Sciatic nerve (tissue), 2 donors: ENCODE results near the gene ABLIM1. TPM values are rescaled to one million over a fixed set of nuclear protein-coding genes. Genes with fewer than 3 reads are reported as not detected.

Source experiments
- ATAC-seq: fragments of 200-7000 bp; cut with Tn5 transposase; one replicate; pipeline ENCODE4 v1.9.1; 2020; ENCODE audit warnings: mild to moderate bottlenecking, moderate library complexity
- DNase-seq: peaks from one replicate; pipeline ENCODE4 v3.0.0-alpha.2; 2020; ENCODE audit warnings: low spot score
- intact Hi-C: fragments of 100-400 bp; cut with DNase I; formaldehyde crosslinking; loops from one replicate; pipeline ENCODE4 v1.14.2; 2022
- total RNA-seq: library from RNA; stranded (reverse); fragmentation: NEBNext Ultra II Directional; extraction: Animal tissue kit (Norgen Biotek cat#: 25700); gene quantifications from one replicate; pipeline ENCODE4 v1.2.1, GENCODE V29; 2021
- donor health status: DM: no; HTN: no; CAD: no.
- donor health status: DM: no; HTN: no; CAD: no.

The ABLIM1 gene
- total RNA-seq, 1 donor from 2014 or later = 140 TPM

GRCh38 chr10:114541797-114542160 is 116.3 kb downstream of the ABLIM1 start:
- no peak for DNase-seq
- no peak for ATAC-seq
- intact Hi-C loops = loop anchor here (10.0 kb wide), 1 partner anchor 67 kb away; no protein-coding TSS in a partner anchor

DNA sequence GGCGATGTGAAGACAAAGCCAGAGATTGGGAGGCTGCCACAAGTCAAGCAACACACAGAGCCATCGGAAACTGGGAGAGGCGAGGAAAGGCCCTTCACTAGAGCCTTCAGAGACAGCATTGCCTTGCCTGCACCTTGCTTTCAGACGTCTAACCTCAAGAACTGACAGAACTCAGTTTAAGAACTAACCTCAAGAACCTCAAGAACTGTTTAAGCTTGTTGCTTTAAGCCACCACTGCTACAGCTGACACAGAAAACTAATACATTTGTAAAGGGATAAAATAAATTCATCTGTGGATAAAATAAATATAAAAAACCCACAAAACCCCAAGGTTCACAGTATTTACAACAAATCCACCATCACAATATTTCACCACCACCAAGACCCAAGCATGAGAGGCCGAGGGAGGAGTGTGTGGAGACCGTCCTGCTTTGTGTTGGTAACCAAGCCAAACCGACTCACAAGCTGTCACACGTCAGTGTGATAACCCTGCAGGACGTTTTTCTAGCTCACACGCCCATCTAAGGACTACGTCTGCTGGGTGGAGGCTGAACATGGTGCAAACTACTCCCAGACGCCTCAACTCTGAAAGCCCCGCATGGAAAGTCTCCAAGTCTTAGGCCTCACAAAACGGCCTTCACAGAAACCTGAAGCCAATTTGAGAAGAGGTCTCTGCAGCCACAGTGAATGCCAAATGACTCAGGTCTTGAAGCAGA is 116.8 kb downstream of the ABLIM1 start:
- DNase-seq (peak; percentile 67), ATAC-seq (peak; percentile 96)
- intact Hi-C loops = loop anchor here (10.0 kb wide), 1 partner anchor 66 kb away; no protein-coding TSS in a partner anchor

- ATAC-seq (no peak), DNase-seq (no peak)
- intact Hi-C loops = loop anchor here (10.0 kb wide), 1 partner anchor 65 kb away; no protein-coding TSS in a partner anchor
Observed at GRCh38 chr10:114540236-114540635, 117.8 kb downstream of the ABLIM1 start.

DNA sequence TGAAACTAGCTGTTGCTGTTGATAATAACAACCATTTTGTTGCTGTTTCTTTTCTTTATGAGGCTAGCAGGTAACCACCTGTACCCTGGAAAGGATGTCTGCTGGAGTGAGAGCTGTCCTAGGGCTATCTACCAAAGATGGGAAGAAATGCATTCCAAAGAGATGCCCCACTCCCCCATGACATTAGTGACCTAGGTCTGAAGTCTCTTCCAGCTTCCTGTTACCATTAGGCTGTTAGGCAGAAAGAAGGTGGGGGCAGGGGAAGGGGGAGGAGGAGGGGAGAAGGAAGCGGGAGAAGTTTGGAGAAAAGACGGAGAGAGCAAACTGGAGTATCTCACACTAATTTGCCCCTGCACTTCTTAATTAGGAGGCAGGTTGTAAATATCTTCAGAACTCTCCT is 118.5 kb downstream of the ABLIM1 start:
- intact Hi-C loops = loop anchor here (10.0 kb wide), 1 partner anchor 65 kb away; no protein-coding TSS in a partner anchor
- ATAC-seq = no peak
- DNase-seq = no peak

DNA sequence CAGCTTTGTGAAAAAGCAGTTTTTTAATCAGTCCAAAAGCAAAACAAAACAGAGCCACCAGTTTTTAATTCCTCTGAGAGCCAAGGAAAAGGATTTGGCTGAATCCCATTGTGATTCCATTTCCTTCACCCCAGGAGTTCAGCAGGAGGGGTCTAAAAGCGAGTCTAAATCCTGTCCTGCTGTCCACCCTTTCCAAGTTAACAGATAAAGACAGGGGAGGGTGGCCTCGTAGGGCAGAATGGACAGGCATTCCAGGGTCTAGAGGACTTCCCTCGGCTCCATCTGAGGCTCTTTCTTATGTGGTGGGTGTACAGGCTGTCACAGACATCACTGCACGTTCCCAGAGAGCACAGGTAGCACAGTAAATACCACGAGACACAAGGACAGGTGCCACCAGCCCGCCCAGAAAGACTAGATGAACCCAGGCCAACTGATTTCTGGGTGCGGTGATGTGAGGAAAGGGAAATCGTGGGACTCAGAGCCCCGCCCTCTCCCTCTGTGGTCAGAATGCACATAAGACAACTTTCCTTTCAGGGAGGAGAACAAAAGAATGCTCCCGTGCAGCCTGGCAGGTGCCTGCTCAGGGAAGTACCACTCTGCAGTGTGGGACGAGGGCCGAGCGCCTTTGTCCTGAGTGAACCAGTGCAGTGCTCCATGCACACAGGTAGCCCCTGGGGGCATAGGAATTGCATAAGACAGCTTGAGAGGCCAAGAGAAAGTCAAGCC is 119.7 kb downstream of the ABLIM1 start:
- DNase-seq = no peak

DNA sequence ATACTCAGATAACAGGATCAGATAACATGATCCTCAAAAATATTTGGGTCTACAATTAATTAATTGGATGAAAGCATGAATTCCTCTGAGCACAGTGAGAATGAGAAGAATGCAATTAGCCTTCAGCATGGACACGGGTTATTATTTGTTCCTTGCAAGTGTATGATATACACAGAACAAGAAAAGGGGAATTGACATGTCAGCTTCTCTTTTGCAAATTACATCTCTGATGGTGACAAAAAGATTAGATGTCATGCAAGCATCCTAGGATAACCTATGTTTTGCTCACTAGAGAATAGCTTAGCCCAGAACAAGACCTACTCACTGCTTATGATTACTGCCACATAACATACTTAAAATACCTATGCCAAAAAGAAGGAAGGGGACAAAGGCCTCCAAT is 120.3 kb downstream of the ABLIM1 start:
- intact Hi-C loops = no loop called here
- ATAC-seq = no peak
- DNase-seq = no peak

More for the DNA sequence above, 119.7 kb downstream of the ABLIM1 start:
- no peak for ATAC-seq
- intact Hi-C loops = no loop called here

- ATAC-seq (no peak), DNase-seq (no peak)
- intact Hi-C loops = no loop called here
Observed at GRCh38 chr10:114534571-114534981, 123.5 kb downstream of the ABLIM1 start.

GRCh38 chr10:114532226-114532625 is 125.8 kb downstream of the ABLIM1 start:
- intact Hi-C loops = no loop called here
- no peak for DNase-seq
- no peak for ATAC-seq

GRCh38 chr10:114526504-114527238 is 131.4 kb downstream of the ABLIM1 start:
- intact Hi-C loops = no loop called here
- DNase-seq = peak; percentile 85
- peak; percentile 95 for ATAC-seq

DNA sequence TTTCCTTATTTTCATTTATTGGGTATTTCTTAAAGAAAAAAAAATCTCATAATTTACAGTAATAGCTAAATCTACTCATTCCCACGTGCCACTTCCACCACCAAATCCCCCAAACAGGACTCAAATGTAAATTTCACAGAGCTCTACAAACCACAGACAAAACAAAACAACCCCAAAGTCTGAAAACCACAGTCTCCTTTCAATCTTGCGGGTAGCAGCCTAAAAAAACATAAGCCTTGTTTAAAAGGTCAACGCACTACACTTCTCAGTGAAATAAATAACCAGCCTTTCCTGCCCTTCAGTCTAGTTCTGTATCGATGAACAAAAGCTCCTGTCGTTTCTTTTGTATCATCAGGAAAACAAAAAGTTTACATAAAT is 132.0 kb downstream of the ABLIM1 start:
- DNase-seq (no peak), ATAC-seq (peak; percentile 21)
- intact Hi-C loops = no loop called here

DNA sequence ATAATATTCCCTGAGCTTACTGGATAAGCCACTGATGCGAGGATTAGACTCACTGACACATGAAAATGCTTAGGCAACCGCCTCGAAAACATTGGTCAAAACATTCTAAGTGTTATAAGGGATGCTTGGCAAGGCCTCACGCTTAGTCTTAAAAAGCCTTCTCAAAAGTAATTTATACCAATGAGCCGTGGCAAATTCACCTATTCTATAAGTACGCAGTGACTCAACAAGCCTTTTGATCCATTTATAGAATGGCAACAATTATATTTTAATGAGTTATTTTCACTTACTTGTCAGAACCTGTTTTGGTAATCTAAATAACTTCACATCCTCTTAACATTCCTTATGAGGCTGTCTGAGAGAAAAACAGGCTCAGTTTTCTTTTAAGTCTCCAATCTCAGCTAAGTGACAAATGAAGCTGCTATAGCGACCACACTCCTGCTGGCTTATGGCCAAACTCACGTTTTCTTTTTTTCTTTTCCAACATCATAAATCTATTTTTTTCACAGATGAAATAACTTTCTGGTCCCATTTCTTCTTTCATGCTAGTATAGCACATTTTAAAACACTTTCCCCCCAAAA is 132.6 kb downstream of the ABLIM1 start:
- no peak for DNase-seq
- intact Hi-C loops = no loop called here
- ATAC-seq = peak; percentile 57

DNA sequence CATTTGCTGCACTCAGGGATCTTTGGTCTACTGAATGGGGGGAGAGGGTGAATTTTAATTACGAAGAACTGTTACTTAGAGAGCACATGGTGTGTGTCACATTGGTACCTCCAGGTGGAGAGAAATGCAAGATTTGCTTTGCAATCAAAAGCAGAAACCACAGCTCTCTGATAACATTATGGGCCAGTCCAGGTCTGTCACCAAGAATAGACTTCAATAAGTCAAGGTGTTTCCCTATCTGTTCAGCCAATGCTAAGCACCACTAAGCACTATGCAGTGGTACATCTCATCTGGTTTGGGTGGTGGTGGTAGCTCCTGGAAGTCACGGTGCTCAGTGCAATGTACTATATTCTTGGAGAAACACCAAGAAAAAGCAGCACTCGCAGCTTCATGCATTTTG is 134.2 kb downstream of the ABLIM1 start:
- no peak for DNase-seq
- no peak for ATAC-seq
- intact Hi-C loops = no loop called here

- DNase-seq = no peak
- intact Hi-C loops = no loop called here
- no peak for ATAC-seq
Observed at GRCh38 chr10:114521255-114521654, 136.8 kb downstream of the ABLIM1 start.

DNA sequence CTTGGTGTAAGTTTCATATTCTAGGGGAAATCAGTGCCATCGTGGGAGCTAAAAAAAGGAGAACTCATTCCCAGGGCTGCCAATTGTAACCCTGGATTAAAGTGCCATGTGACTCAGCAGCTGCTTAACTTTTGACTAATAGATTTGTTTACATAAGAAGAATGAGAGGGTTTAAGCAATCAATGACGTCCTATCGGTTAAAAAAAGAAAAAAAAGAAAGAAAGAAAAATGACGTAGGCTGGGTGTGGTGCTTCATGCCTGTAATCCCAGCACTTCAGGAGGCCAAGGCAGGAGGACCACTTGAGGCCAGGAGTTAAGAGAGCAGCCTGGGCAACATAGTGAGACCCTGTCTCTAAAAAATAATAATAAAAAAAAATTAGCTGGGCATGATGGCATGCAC is 137.6 kb downstream of the ABLIM1 start:
- no peak for DNase-seq
- intact Hi-C loops = no loop called here
- ATAC-seq = peak; percentile 41

GRCh38 chr10:114519756-114520293 is 138.2 kb downstream of the ABLIM1 start:
- ATAC-seq = peak; percentile 6
- intact Hi-C loops = loop anchor here (5.0 kb wide), 1 partner anchor 1797 kb away; no protein-coding TSS in a partner anchor

DNA sequence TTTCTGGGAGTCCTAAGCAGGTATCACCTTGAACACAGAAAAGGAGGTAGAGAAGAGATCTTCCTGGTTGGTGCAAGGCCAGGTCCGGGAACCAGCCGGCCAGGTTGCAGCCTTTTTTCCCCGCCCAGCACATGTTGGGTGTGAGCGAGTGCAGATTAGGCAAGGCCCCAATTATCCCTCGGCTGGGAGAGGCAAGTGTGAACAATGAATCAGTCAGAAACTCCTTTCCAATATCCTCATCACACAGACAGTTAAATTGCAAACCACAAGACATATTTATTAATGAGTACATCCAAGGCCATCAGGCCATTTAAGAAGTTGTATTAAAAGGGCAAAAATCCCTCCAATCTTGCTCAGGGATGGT is 138.8 kb downstream of the ABLIM1 start:
- DNase-seq = no peak
- peak; percentile 42 for ATAC-seq
- intact Hi-C loops = loop anchor here (5.0 kb wide), 1 partner anchor 1798 kb away; no protein-coding TSS in a partner anchor

More at GRCh38 chr10:114519756-114520293, 138.2 kb downstream of the ABLIM1 start:
- DNase-seq = no peak

DNA sequence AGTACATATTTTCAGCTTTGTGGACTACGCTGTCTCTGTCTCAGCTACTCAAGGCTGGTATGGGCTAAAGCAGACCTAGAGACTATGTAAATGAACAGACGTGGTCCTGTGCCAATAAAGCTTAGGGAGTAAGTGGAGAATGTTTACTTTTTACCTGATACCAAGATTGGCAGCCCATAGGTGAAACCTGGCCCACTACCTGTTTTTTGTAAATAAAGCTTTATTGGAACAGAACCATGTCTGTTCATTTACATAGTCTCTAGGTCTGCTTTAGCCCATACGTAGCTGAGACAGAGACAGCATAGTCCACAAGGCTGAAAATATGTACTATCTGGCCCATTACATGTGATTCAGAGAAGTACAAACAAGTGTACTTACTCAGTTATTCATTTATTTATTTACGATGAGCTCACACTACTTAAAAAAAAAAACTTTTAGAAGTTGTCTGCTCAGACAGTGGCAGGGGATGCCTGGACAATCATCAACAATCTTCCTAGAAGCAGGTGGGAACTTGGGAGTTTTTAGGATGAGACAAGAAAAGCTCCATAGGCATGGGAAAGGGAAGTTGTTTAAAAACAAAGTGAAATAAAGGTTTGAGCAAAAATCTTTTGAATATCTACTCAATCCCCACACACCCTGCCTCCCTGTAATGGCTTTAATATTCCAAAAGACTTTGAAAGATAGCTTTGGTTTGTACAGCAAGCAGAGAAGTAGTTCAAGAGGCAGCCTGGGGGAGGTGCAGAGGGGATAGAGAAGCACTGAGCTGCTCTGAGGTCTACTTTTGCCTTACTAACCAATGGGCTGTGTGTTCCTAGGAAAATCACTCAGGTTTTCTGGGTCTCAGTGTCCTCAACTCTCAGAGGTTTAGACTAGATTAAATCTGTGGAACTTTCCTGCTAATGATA is 139.4 kb downstream of the ABLIM1 start:
- ATAC-seq (no peak), DNase-seq (no peak)
- intact Hi-C loops = loop anchor here (5.0 kb wide), 1 partner anchor 1799 kb away; no protein-coding TSS in a partner anchor
